ENCODE measurements around the gene AIF1L.

Gene AIF1L

GRCh38 chr9:131078427-131079366 is 17.6 kb upstream of the AIF1L start:
- no peak for DNase-seq

- DNase-seq = no peak
These were observed 15.7 kb upstream of the AIF1L start for GRCh38 chr9:131080589-131080988.

GRCh38 chr9:131081868-131082267 is 14.5 kb upstream of the AIF1L start:
- no peak for DNase-seq

GRCh38 chr9:131082774-131083512 is 13.4 kb upstream of the AIF1L start:
- DNase-seq = no peak

- DNase-seq = no peak
These were observed 11.5 kb upstream of the AIF1L start for GRCh38 chr9:131084661-131085369.

DNA sequence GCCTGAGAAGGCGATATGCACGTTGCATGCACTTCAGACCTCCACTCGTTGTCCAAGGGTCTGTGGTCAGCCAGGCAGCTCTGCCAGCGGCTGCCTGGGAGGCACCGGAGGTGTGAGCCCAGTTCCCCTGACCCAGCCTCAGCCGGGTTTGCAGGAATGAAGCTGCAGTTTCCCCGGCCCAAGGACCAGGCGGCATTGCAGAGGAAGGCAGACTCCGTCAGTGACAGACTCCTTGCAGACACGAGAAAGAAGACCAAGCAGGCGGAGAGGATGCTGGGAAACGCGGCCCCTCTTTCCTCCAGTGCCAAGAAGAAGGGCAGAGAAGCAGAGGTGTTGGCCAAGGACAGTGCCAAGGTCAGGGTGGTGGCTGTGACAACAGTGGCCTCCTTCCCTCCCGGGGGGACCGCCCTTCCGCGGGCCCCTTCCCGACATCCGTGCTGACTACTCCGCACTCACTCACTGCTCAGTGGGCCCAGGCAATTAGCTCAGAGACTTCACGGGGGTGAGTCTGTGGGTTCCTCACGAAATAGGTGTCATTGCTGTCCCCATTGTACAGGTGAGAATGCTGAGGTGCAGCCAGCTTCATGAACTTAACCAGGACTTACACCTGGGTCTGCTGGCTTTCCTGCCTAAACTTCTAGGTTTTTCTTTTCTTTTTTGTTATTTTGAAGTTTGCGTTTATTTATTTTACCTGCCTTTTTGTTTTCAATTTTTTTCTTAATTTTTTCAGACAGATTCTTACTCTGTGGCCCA is 10.8 kb upstream of the AIF1L start:
- DNase-seq = no peak

DNA sequence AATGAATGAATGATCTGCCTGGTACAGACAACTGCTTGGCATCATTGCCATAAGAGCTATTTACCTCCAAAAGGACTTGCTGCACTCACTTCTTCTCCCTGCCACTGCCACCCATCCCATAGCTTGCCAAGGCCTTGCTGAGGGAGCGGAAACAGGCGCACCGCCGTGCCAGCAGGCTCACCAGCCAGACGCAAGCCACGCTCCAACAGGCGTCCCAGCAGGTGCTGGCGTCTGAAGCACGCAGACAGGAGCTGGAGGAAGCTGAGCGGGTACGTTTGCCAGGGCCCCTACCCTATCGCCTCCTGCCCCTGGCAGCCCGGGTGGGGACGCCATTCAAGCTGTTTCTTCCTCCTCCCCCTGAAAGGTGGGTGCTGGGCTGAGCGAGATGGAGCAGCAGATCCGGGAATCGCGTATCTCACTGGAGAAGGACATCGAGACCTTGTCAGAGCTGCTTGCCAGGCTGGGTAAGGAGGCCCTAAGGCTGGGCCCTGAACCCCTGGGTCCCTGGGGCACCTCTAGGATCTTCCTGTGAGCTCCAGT is 8.9 kb upstream of the AIF1L start:
- no peak for DNase-seq

DNA sequence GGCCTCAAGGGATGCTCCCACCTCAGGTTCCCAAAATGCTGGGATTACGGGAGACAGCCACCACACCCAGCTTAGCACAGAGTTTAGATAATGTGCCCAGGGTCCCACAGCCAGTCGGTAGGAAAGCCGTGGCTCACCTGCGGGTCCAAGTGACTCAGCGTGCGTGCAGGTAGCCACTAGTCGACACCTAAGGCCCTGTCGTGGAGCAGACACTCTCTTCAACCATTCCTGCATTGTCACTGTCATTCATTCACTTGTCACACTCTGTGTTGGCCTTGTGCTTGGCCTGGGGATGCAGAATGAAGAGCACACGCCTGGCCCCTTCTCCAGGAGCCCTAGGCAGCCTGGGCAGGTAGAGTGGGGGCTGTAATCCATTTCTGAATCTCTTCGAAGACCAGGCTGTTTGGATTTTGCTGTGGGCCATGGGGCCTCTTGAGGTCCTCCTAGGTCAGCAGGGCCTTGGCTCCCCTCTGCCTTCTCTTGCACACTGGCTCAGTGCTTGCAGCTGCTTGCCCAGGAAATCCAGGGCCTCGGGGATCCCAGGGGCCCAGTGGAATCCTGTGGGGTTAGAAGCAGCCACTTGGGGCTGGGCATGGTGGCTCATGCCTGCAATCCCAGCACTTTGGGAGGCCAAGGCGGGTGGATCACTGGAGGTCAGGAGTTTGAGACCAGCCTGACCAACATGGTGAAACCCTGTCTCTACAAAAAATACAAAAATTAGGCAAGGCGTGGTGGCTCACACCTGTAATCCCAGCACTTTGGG is 6.1 kb upstream of the AIF1L start:
- DNase-seq = no peak

- no peak for DNase-seq
These were observed 4.9 kb upstream of the AIF1L start for GRCh38 chr9:131091352-131091992.

DNA sequence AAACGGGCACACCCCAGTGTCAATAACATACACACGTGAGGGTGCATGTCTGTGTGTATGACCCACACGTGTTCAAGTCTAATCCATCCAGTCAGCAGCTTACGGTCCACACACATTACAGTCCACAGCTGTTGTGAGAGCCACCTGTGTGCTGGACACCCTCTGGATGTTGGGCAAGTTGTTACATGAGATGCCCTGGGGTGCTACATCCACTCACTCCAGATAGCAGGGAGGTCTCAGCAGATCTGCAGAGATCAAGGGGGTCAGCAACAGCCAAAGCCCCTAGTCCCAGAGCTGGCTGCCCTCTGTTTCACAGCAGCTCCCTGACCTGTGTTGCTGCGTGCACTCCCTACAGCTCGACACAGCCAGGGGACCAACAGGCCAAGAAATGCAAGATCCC is 4.3 kb upstream of the AIF1L start:
- no peak for DNase-seq

DNA sequence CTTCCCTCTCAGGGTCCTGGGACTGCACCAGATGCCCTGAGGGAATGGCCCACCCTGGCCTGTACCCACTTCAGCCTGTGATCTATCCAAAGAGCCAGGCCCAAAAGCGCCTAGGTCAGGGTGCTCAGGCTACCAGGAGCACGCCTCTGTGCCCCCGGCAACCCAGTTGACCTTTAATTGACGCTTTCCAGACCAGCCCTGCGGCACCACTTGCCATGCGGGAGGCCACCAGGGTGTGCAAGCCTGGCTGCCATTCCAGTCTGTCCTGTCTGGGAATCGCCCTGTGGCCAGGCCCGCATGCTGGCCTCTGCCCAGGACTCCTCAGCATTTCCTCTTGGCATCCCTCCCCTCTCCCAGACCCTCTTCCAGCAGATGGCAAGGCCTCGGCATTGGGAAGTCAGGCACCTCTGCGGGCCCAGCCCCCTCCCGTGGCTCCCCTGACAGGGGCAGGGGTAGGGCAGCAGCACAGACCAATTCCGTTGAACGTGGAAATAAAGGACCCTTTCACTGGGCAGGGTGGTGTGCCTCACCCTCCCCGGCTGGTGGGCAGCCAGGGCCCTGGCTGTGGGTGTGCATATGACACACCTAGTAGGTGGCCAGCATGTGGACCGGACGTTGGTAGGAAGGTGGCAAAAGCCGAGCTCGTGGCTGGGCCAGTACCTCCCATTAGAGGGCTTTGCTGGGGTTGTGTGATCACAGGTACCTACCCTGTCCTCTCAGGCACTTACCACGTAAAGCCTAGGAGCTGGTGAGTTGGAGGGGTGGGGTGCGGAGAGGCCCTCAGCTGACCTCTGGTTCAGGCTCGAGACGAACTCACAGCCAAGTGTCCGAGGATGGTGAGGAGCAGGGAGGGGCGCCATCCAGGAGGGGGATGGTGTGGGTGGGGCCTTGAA is 3.5 kb upstream of the AIF1L start:
- DNase-seq = no peak

- no peak for DNase-seq
These were observed 2.3 kb upstream of the AIF1L start for GRCh38 chr9:131094015-131094414.

GRCh38 chr9:131094622-131095021 is 1.7 kb upstream of the AIF1L start:
- no peak for DNase-seq

GRCh38 chr9:131095666-131096268 is 564 bp upstream of the AIF1L start:
- DNase-seq = no peak

- DNase-seq = no peak
These were observed 1.0 kb downstream of the AIF1L start for GRCh38 chr9:131097126-131097947.

- no peak for DNase-seq
These were observed 1.6 kb downstream of the AIF1L start for GRCh38 chr9:131097948-131098278.

GRCh38 chr9:131098391-131099101 is 2.2 kb downstream of the AIF1L start:
- DNase-seq = no peak

DNA sequence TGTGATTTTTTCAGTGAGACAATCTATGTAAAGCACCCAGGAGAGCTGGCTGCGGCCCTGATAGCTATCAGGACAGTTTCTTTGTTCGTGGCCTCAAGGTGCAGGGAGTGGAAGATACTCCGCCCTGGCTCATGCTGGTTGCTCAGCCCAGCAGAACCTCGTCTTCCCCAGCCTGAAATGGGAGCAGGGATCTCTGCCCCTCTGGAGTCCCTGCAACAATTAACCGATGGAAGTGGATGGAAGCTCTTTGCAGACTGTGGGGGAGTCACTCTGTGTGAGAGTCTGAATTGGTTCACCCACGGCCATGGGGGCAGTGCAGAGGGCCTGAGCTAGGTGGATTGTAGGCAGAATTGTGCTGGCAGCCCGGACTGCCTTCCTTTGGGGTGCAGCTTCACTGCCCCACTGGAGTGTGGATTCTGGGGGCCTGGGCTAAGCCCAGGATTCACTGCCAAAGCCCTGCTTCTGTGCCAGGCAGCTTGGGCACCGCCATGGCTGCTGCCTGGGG is 2.8 kb downstream of the AIF1L start:
- DNase-seq = no peak
